ENCODE results near the gene ZNF580.

Gene ZNF580

DNA sequence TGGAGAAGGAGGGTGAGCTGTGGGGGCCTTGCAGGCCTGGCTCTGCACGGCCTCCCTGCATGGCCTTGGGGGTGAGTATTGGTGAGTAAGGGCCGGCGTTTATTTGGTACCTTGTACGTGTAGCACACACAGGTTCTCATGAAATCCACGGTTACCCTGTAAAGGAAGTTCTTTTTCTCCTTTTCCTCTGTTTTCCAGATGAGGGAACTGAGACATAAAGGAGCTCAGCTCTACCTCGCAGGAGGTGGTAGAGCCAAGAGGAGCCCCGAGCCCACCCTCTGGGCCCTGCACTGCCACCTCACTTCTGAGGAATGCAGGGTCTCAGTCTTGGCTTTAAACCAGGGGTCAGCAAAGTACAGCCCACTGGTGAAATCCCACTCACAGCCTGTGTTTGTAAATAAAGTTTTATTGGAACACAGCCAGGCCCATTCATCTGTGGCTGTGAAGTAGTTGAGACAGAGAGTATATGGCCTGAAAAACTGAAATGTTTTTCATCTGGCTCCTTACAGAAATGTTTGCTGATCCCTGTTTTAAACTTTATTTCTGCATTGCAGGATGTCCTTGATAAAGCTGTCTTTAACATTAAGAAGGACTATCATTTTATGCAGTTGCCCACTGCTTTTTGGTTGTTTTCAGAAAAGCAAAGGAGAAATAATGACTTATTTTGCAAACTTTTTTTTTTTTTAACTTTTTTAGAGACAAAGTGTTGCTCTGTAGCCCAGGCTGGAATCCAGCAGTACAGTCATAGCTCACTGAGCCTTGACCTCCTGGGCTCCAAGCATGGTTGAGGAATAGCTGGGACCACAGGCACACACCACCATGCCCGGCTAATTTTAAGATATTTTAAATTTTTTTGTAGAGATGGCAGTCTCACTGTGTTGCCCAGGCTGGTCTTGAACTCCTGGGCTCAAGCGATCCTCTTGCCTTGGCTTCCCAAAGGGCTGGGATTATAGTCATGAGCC, 40.6 kb downstream of the ZNF580 start:
- DNase-seq: no peak

DNA sequence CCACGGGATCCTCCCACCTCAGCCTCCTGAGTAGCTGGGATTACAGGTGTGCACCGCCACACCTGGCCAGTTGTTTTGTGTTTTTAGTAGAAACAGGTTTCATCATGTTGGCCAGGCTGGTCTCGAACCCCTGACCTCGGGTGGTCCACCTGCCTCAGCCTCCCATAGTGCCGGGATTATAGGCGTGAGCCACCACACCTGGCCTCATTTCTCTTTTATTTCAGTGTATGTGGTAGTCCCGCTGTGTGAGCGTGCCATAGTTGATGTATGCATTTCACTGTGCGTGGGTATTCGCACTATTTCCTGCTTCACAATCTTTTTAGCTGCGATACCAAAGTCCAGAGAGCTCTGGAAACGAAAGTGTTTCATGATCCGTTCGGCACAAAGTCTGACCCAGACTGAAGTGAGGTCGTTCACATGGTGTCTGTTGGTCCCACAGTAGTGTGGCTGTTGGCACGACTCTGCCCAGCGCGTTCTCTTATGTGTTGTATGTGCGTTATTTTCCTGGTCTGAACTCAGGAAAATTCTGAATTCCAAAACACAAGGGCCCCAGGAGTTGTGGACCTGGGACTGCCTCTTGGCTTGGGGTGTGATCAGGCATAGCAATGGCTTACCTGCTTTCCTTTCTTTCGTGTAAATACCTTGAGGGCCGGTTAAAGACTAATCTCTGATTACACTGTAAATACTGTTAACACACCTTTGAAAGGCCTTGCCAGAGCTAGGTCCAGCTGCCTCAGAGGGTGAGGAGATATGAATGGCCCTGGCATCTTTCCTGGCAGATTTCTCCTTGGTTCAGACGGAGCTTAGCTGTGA, 42.9 kb downstream of the ZNF580 start:
- no peak for DNase-seq

DNA sequence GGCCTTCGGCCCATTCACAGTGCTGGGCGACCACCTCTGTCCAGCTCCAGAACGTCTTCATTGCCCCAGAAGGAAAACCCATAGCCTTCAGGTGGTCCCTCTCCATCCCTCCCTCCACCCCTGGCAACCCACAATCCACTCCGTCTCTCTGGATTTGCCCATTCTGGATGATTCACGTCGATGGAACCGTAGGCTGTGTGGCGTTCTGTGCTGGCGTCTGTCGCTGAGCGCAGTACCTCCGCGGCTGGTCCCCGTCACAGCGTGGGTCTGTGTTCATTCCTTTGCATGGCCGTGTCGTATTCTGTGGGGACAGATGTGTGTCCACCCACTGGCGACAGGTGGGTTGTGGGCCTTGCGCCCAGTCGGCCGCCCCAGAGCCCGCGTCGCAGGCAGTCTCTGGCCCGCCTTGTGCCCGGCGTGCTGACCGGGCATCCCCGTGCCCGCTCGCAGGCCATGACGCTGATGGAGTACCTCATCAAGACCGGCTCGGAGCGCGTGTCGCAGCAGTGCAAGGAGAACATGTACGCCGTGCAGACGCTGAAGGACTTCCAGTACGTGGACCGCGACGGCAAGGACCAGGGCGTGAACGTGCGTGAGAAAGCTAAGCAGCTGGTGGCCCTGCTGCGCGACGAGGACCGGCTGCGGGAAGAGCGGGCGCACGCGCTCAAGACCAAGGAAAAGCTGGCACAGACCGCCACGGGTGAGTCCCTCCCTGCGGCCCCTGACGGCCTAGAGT, 44.3 kb downstream of the ZNF580 start:
- DNase-seq: no peak

DNA sequence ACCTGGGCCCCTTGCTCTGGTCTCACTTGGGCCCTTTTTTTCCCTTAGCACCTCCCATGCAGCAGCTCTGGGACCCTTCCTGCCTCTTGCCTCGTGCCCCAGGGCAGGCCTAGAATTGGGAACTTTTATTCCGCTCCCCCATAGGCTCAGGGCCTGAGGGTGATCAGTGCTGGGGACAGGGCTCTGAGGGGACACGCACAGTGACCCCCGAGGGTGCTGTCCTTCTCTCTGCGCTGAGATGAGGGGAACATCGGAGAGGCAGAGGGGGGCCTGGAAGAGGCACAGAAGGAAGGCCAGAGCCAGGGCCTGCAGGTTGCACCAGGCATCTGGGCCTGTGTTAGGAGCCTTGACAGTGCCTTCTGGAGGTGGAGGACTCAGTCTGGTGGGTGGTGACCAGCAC, 45.0 kb downstream of the ZNF580 start:
- DNase-seq: no peak

DNA sequence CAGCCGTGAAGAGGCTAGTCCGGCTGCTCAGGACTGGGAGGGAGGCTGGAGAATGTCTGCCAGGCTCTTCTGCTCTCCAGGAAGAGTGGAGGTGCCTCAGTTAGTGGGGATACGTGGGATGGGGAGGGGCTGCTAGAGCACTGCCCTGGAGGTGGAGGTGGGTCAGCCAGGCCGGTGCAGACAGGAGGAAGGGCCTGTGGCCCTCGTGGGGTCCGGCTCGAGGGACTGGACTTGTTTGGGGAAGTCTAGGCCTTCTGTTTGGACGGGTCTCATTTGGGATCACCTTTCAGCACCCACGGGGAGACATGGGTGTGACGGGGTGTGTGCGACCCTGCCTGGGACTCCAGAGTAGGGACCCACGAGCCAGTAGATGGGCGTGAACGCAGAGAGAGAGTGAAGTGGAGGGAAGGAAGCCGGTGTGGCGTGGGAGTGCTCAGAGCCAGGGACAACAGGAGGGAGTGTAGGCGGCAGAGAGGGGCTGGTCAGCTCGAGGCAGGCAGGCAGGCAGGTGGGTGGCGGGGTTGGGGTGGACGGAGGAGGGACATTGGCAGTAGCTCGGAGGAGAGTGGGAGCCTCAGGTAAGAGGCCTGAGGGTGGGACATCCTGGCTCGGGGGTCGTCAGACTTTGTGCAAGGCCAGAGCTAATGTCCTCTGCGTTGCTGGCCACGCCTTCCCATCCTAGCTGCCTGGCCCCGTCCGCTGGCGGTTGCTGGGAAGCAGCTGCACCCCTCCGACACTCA, 45.7 kb downstream of the ZNF580 start:
- DNase-seq: no peak

DNA sequence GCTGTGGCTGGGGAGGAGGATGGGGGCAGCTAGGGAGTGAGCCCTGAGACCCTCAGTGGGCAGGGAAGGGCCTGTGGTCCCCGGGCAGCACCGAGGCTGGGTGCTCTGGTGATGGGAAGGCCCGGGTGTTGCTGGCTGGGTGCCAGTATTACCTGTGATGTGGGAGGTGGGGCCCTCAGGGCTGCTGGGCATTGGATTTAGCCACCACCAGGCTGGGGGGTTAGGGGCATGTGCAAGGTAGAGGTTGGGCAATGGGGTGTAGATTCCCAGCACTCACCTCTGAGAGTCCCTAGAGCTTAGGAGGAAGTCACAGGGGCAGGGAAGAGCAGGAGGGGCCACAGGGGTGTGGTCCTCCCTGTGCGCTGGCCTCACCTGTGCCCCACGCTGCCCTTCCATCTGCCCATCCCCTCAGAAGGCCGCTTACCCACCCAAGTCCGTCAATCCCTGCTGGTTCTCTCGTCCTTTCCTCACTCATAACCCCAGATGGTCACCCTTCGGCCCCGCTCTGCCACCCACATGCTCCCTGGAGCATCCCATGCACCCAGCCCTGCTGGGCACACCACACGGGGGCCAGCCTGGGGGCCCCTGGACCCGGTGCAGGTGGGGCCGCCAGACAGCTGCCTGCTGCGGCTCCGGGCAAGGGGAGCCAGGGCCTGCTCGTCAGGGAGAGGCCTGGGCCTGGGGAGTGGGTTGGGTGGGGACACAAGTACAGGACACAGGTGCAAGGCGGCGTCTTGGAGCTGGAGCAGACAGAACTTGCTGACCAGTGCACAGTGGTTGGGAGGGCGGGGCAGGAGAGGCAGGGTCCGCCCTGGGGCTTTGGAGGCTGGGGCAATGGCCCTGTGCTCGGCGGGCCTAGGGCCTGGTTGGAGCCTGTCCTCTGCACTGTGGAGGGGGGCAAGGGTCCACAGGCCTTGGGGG, 46.7 kb downstream of the ZNF580 start:
- no peak for DNase-seq

DNA sequence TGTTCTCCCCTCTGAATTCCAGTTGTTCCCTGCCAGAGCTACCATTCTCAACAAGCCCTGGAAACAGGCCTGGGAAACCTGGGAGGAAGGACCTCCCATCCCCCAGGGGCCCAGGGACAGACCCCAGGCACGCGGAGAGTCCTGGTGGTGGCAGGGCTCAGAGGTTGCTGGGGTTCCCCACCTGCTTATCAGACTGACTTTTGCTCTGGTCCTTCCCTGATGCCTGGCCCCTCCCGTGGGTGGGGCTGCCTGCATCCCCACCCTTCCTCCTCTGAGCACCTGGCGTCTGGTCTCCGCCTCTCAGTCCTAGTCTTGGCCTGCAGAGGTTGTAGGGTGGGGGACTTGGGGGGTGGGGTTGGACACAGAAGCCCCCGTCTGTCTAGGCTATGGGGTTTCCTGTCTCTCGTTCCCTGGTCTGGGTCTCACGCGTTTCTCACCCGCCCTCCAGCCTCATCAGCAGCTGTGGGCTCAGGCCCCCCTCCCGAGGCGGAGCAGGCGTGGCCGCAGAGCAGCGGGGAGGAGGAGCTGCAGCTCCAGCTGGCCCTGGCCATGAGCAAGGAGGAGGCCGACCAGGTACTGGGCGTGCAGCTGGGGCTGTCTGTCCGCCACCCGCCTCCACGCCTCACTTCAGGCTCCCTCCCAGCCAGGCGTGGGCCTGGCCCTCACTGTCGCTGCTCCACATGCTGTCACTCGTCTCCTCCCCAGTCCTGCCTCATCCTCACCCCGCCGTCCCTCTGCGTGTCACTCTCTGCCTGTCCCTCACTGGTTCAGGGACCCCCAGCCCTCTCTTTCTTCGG, 47.8 kb downstream of the ZNF580 start:
- DNase-seq: peak; percentile 84

DNA sequence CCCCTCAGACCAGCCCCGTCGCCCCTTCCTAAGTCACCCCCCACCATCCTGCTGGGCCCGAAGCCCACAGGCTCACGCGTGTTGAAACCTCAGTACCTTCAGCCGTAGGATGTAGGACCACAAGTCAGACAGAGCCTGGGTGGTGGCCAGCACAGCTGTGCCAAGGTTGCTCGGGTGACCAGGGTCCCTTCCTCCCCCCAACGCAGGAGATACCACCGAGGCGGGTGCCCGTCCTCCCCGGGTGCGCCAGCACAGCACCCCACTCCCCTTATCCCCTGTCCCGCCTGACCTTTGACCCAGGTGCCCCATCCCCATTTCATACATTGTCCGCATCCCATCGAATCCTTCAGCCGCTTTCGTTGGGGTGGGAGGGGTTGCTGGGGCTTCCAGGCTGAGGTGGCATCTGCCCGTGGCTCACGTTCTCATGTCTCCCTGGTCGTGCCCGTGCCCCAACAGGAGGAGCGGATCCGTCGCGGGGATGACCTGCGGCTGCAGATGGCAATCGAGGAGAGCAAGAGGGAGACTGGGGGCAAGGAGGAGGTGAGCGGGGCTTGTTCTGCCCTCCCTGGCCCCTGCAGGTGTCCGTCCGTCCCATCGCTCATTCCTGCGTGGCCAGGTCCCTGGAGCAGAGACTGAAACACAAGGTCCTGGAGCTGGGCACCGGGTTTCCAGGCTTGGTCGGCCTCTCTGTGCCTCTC, 48.8 kb downstream of the ZNF580 start:
- DNase-seq: no peak

DNA sequence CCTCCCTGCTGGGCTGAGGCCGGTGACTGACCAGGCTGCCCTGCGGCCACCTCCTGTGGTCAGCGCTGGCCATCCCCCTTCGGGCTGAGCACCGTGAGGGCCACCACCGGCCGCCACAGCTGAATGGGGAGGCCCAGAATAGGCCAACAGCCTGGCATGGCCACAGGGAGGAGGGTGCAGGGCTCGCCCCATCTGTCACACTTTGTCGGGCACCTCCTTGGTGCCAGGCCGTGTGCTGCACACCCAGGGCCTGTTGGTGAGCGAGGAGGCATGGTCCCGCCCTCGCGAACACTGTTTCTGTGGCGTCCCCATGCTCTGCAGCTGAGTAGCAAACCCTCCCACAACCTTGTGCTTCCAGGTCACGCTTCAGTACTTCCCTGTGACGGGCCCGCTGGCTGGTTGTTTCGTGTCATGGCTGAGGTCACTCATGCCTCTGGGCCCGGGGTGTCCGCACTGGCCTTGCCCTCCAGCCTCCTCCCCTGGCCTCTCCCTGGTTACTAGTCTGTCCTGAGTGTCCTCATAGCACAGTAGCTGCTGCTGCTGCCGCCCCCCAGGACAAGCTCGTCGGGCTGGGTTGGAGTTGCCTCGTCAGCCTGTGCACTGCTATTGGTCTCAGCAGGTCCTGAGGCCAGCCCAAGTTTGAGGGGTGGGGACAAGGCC, 49.4 kb downstream of the ZNF580 start:
- DNase-seq: no peak

DNA sequence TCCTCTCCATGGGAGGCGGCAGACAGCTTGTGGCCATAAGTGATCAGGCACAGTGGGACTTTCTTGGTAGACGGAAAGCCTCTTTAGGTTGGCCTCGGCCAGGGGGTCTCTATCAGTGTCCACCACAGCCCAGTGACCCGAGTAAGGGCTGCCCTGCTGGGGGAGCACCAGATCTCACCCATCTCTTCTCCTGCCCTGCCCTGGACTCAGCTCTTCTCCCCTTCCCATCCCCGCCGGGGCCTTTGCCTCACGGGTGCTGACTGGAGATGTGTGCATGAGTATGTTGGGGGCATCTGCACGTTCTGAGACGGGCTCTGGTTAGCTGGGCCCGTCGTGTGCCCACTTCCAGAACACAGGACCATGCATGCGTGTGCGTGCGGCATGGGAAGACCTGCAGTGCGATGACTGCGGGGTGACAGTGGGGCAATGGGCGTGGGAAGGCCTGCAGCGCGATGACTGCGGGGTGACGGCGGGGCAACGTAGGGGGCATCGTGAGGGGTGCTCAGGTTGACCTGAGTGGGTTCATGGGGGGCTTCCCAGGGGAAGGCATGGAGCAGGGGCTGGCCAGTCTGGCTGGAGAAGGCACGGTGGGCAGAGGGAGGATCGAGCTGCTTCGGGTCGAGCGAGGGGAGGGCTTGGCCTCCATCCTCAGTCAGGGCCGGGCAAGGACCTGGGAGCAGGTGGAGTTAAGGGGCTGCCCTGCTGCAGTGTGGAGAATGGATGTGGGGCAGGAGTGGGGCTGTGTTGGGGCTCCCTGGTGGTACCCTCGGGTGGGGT, 50.2 kb downstream of the ZNF580 start:
- no peak for DNase-seq

DNA sequence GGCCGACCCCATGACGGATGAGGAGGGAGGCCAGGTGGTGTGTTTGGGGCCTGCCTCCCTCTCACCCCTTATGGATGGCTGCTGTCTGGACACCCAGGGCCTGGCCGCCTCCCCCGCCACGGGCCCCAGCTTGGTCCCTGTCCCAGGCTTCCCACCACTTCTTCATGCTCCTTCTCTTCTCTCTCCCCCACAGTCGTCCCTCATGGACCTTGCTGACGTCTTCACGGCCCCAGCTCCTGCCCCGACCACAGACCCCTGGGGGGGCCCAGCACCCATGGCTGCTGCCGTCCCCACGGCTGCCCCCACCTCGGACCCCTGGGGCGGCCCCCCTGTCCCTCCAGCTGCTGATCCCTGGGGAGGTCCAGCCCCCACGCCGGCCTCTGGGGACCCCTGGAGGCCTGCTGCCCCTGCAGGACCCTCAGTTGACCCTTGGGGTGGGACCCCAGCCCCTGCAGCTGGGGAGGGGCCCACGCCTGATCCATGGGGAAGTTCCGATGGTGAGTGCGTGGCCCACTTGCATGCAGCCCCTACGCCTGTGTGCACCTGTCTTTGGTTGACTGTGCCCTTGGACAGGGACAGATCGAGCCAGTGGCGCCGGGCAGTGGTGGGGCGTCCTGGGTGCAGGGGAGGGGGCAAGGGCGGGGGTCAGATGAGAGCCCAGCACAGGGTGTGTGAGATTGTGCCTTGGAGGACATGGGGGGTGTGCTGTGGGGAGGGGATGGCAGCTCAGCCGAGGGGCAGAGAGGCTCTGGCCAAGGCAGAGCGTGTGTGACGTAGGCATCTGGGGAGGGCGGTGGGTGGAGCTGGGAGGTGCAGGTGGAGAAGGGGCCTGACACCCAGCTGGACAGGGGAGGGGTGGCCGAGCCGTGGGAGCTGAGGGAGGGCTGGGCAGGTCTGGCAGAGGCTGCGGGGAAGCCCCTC, 51.0 kb downstream of the ZNF580 start:
- DNase-seq: no peak

DNA sequence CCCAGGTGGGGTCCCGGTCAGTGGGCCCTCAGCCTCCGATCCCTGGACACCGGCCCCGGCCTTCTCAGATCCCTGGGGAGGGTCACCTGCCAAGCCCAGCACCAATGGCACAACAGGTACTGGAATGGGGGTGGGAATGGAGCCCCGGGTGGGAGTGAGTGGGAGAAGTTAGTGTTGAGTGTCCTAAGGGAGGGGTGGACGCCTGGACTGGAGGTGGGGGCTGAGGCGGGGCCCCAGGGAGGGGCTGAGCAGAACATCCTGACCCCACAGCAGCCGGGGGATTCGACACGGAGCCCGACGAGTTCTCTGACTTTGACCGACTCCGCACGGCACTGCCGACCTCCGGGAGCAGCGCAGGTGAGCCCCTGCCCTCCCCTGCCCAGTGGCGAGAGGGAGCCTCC, 51.9 kb downstream of the ZNF580 start:
- no peak for DNase-seq
